Mesodermal cell (in vitro differentiated cells): ENCODE results near the gene PLD1.

Source experiments
- H3K27ac ChIP-seq: 2 replicates; pipeline ENCODE4 v1.7.0; 2013; ENCODE audit warnings: mild to moderate bottlenecking, low read depth, low read length, moderate library complexity; ENCODE audit not compliant: severe bottlenecking
- H3K36me3 ChIP-seq: 2 replicates; pipeline ENCODE4 v1.7.1; 2013; ENCODE audit warnings: mild to moderate bottlenecking, low read length, moderate library complexity; ENCODE audit not compliant: control insufficient read depth, insufficient read depth
- H3K4me1 ChIP-seq: one replicate; pipeline ENCODE4 v1.7.1; 2013; ENCODE audit warnings: mild to moderate bottlenecking, low read length; ENCODE audit not compliant: insufficient read depth, control insufficient read depth, poor library complexity, severe bottlenecking
- H3K4me3 ChIP-seq: 2 replicates; pipeline ENCODE4 v1.7.0; 2013; ENCODE audit warnings: low read length, control low read depth, mild to moderate bottlenecking; ENCODE audit not compliant: insufficient read depth, poor library complexity, severe bottlenecking; ENCODE audit errors: extremely low read depth
- H3K9me3 ChIP-seq: 2 replicates; pipeline ENCODE4 v1.7.1; 2013; ENCODE audit warnings: mild to moderate bottlenecking, low read length, moderate library complexity; ENCODE audit not compliant: control insufficient read depth
- WGBS, 2 experiments: methylation state at CpG; one replicate each; pipeline ENCODE4 v1.1.5; 2013; ENCODE audit warnings: missing lambda C conversion rate in 2 of 2; ENCODE audit not compliant: insufficient coverage in 2 of 2; 5-methylcytosine and 5-hydroxymethylcytosine counted together

PLD1 gene

GRCh38 chr3:171744158-171744741, 66.0 kb downstream of the PLD1 start:
- 90 to 97% methylated on average over 3 to 4 of the region's 5 CpGs for WGBS, 2 experiments
- H3K27ac ChIP-seq: no peak overlapping the region
- H3K36me3 ChIP-seq: no peaks in the 10 kb centered on the region
- H3K4me1 ChIP-seq: peaks cover 12% of the 10 kb centered on the region
- peaks cover 7% of the 10 kb centered on the region for H3K9me3 ChIP-seq
- H3K4me3 ChIP-seq: no peak overlapping the region

DNA sequence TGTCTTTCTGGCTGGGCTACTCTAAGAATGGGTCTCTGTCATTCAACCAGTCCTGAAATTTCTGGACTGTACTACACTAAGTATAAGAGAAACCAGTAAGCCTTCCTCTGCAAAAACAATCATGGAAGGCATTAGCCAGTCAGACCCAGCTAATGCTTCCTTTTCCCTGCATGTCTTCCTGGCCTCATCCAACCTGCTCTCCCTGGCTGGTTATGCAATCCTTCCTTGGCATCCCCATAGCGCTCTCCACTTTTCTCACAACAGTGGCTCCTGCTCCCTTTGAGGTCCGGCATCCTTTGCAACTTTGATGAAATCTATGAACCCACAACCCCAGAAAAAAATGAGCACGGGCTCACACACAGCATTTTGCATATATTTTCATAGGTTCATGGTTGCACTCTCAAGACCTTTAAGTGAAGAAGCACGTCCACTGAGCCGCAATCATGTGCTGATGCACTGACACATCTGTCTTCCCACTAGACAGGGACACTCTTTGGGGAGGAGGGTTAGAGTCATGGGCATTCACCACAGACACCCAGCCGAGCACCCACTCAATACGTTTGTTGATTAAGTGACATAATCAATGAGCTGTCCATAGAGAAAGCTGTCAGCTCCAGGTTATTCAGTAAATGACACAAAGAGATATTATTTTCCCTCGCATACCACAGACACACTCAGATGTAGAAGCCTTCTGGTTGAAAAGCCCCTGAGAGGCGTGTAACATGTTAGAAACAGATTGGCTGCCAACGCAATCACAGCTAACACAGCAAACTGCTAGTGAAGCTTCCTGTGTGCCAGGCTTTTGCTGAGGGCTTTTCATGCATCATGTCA, 66.7 kb downstream of the PLD1 start:
- Histone ChIP-seq H3K27ac (no peak overlapping the region), H3K4me3 (no peak overlapping the region), H3K4me1 (peaks cover 7% of the 10 kb centered on the region), H3K36me3 (no peaks in the 10 kb centered on the region), H3K9me3 (peaks cover 7% of the 10 kb centered on the region)
- WGBS, 2 experiments: 84 to 95% methylated on average over 7 to 9 of the region's 10 CpGs

- WGBS, 2 experiments: 67% methylated on average over 1 of the region's 2 CpGs; no CpG with 5 or more reads in 1 of the 2 experiments
- no peaks in the 10 kb centered on the region for H3K36me3 ChIP-seq
- no peak overlapping the region for H3K4me3 ChIP-seq
- no peaks in the 10 kb centered on the region for H3K4me1 ChIP-seq
- H3K9me3 ChIP-seq: peaks cover 7% of the 10 kb centered on the region
- no peak overlapping the region for H3K27ac ChIP-seq
Observed at GRCh38 chr3:171741377-171741776, 68.9 kb downstream of the PLD1 start.

- WGBS, 2 experiments: 93 to 100% methylated on average over 1 to 2 of the region's 2 CpGs
- Histone ChIP-seq H3K27ac (no peak overlapping the region), H3K4me3 (no peak overlapping the region), H3K9me3 (no peaks in the 10 kb centered on the region), H3K4me1 (no peaks in the 10 kb centered on the region), H3K36me3 (no peaks in the 10 kb centered on the region)
Observed at GRCh38 chr3:171736556-171736955, 73.7 kb downstream of the PLD1 start.

GRCh38 chr3:171733561-171733960, 76.7 kb downstream of the PLD1 start:
- H3K9me3 ChIP-seq: no peaks in the 10 kb centered on the region
- H3K4me1 ChIP-seq: no peaks in the 10 kb centered on the region
- H3K4me3 ChIP-seq: no peak overlapping the region
- no peak overlapping the region for H3K27ac ChIP-seq
- H3K36me3 ChIP-seq: no peaks in the 10 kb centered on the region

DNA sequence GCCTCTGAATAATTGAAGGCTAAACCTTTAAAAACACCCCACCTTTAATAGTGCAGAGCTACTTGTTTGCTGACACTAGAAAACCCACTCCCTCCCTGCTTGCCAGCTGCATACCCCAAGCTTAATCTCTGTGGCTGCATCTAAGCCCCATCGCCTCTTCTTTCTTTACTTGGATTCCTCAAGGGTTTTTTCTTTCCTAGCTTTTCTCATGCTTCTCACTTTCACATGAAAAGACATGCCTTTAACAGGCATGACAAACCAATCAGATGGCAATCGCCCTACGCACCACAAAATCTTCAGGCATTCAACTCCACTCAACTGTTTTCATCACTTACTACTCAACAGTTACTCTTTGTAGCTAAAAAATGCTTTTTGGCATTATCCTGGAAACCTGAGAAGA, 77.5 kb downstream of the PLD1 start:
- no peak overlapping the region for H3K27ac ChIP-seq

GRCh38 chr3:171731691-171732090, 78.6 kb downstream of the PLD1 start:
- H3K4me3 ChIP-seq: no peak overlapping the region
- no peaks in the 10 kb centered on the region for H3K9me3 ChIP-seq
- no peaks in the 10 kb centered on the region for H3K4me1 ChIP-seq
- H3K36me3 ChIP-seq: no peaks in the 10 kb centered on the region
- 90% methylated on average over 2 of the region's 4 CpGs; no CpG with 5 or more reads in 1 of the 2 experiments for WGBS, 2 experiments
- no peak overlapping the region for H3K27ac ChIP-seq

More for the DNA sequence above, 77.5 kb downstream of the PLD1 start:
- Histone ChIP-seq H3K4me3 (no peak overlapping the region), H3K4me1 (no peaks in the 10 kb centered on the region), H3K36me3 (no peaks in the 10 kb centered on the region), H3K9me3 (no peaks in the 10 kb centered on the region)
- 50 to 86% methylated on average over 1 to 2 of the region's 3 CpGs for WGBS, 2 experiments

DNA sequence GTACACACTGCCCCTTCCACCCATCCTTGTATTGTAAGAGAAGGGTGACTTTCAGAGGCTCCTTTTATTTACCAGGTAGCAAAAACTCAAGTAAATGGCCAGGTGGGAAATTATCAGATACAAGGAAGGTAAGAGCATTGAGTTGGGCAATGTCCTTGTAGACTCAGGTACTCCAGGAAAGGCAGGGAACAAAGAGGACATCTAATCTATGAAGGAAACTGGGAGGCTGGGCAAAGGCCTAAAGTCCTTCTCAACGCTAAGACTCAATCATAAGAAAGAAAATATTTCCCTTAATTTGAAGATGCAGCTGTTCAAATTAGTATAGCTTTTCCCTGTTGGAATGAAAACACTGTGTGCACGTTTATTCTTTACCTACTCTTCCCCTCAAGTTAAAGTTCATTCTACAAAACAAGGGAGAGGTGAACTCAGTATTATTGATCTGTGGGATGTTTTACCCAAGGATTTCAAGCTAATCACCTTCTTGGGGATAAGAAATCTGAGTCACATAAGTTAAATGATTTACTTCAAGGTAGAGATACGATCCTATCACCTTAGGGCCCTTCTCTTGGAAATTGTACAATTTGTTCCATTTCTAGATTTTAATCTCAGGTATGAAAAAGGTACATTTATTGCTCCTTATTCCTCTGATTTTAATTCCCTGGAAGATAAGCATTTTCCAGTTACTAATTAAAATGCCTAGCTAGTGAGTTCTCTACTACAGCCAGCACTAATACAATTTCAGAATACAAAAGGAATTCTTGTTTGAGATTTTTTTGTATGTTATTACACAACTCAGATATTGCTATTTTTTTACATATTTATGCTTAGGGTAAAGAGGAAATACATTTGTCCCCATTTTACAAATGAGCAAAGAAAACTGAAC, 80.6 kb downstream of the PLD1 start:
- no peak overlapping the region for H3K27ac ChIP-seq
- no peak overlapping the region for H3K4me3 ChIP-seq
- H3K9me3 ChIP-seq: no peaks in the 10 kb centered on the region
- H3K36me3 ChIP-seq: no peaks in the 10 kb centered on the region
- WGBS, 2 experiments: 100% methylated on average over 1 of the region's 3 CpGs; no CpG with 5 or more reads in 1 of the 2 experiments
- no peaks in the 10 kb centered on the region for H3K4me1 ChIP-seq

- Histone ChIP-seq H3K36me3 (no peaks in the 10 kb centered on the region), H3K4me3 (no peak overlapping the region), H3K4me1 (no peaks in the 10 kb centered on the region), H3K9me3 (no peaks in the 10 kb centered on the region), H3K27ac (no peak overlapping the region)
- WGBS, 2 experiments: no CpG with 5 or more reads among the region's 3 CpGs
Observed at GRCh38 chr3:171727288-171727687, 83.0 kb downstream of the PLD1 start.

DNA sequence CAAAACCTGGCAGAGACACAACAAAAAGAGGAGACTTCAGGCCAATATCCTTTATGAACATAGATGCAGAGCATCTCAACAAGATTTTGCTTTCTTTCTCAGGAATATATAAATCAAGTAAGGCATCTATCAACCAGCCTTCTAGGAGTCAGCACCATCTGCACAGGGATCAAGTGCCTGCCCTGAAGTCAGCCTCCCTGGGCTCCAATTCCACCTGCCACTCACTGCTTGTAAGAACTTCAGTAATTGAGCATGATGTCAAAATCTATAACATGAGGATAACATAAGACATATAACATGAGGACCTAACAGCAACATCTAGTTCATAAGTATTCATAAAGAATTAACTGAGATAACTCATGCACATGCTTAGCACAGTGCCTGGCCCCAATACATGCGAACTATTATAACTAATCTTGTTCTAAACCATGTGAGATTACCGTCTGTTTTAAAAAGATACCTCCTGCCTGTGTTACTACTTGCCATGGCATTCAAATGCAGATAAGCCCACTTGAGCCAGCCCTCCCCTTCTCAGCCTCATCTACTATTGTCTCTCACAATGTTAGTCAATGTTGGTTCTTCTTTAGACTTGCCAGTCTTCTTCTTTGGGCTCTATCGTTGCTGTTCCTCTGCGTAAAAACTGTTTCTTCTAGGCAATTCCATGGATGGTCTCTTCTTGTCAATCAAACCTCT, 91.6 kb downstream of the PLD1 start:
- peaks cover 14% of the 10 kb centered on the region for H3K9me3 ChIP-seq
- H3K36me3 ChIP-seq: no peaks in the 10 kb centered on the region
- no peak overlapping the region for H3K4me3 ChIP-seq
- H3K27ac ChIP-seq: no peak overlapping the region
- WGBS, 2 experiments: 46 to 55% methylated on average over 4 of the region's 4 CpGs
- H3K4me1 ChIP-seq: no peaks in the 10 kb centered on the region
